ENCODE data around the gene TMCC3.

GRCh38 chr12:94637390-94638113, 12.8 kb downstream of the TMCC3 start:
- no peak for TF ChIP-seq POLR2AphosphoS5 (IDR thresholded peaks at IDR 0.05; ENCODE audit: low read depth, low read length)
- TF ChIP-seq REST (IDR thresholded peaks at IDR 0.05; ENCODE audit: insufficient read depth in 1 of 2, low read depth in 2 of 2, low read length in 2 of 2): no peak
- no peak for TF ChIP-seq SIN3A (IDR thresholded peaks at IDR 0.05; ENCODE audit: borderline replicate concordance, insufficient read depth, low read length)

Measured in PFSK-1 (cell line).